GM19193 (cell line): ENCODE results near the gene RPL27A.

Experiments used
- POLR2A ChIP-seq: IDR thresholded peaks from 4 replicates; pipeline ENCODE4 v1.6.1; 2011; ENCODE audit not compliant: insufficient read depth, insufficient read length; ENCODE audit errors: extremely low read depth

RPL27A gene

GRCh38 chr11:8739309-8739793, 56.8 kb downstream of the RPL27A start:
- TF ChIP-seq POLR2A = no peak
